Uterus (tissue), 4 donors: ENCODE results near the gene SMAP2. TPM values are rescaled to one million over a fixed set of nuclear protein-coding genes. Genes with fewer than 3 reads are reported as not detected.

Experiments
- DNase-seq, 2 donors: peaks; one replicate each; pipeline ENCODE4 v3.0.0-alpha.2; 2019 to 2020
- H3K27ac ChIP-seq, 2 donors: fragments of 200-600 bp; sonication (generic); 1 replicate in 1 of 2; 2 replicates in 1 of 2; pipeline ENCODE4 v1.5.1; 2016 to 2018
- H3K27me3 ChIP-seq, 2 donors: fragments of 200-600 bp; sonication (generic); one replicate each; pipeline ENCODE4 v1.5.1; 2018 to 2019; ENCODE audit warnings: control low read depth in 1 of 2
- H3K36me3 ChIP-seq, 2 donors: fragments of 200-600 bp; sonication (generic); one replicate each; pipeline ENCODE4 v1.5.1; 2019; ENCODE audit warnings: control low read depth in 1 of 2
- H3K4me1 ChIP-seq, 2 donors: fragments of 200-600 bp; sonication (generic); one replicate each; pipeline ENCODE4 v1.5.1; 2018 to 2019; ENCODE audit warnings: control low read depth in 1 of 2
- H3K4me3 ChIP-seq, 2 donors: fragments of 200-600 bp; sonication (generic); 1 replicate in 1 of 2; 2 replicates in 1 of 2; pipeline ENCODE4 v1.5.1; 2018 to 2019; ENCODE audit warnings: mild to moderate bottlenecking in 1 of 2
- H3K9me3 ChIP-seq, 2 donors: fragments of 200-600 bp; sonication (generic); one replicate each; pipeline ENCODE4 v1.5.1; 2019; ENCODE audit warnings: control low read depth in 1 of 2
- CTCF ChIP-seq, 4 experiments: fragments of 200-600 bp in 2 of 4; fragments of 450-650 bp in 2 of 4; sonication (generic) in 2 of 4; IDR thresholded peaks; one replicate each; pipeline ENCODE4 v1.5.1; 2016 to 2019; ENCODE audit warnings: antibody characterized with exemption in 4 of 4, mild to moderate bottlenecking in 2 of 4, moderate library complexity in 1 of 4
- POLR2A ChIP-seq, 2 donors: fragments of 450-650 bp; IDR thresholded peaks; one replicate each; pipeline ENCODE4 v1.6.1; 2016; ENCODE audit warnings: antibody characterized with exemption in 2 of 2, mild to moderate bottlenecking in 1 of 2, moderate library complexity in 1 of 2
- intact Hi-C: fragments of 100-400 bp; cut with DNase I; formaldehyde crosslinking; loops from one replicate; pipeline ENCODE4 v1.15.1; 2023; ENCODE audit warnings: low total_unique reads
- total RNA-seq, 4 donors: library from RNA; depleted of rRNA in 3 of 4; stranded (reverse); fragments of >200 nt in 3 of 4; gene quantifications; one replicate each; pipeline versions ENCODE4 v1.1.0 to v1.2.4, GENCODE V29; 2014 to 2023
- donor health status: DM: yes; HTN: yes; CAD: no.

SMAP2 gene
- total RNA-seq, 4 donors from 2014 or later = 11.1 to 24.8 (median 18.6) TPM

- H3K4me1 ChIP-seq = peaks cover 0 to 3% of the 10 kb centered on the region in 2 donors
- TF ChIP-seq POLR2A (IDR thresholded peaks at IDR 0.05) (no peak), CTCF (IDR thresholded peaks at IDR 0.05) (no peak)
- no peaks in the 10 kb centered on the region for H3K9me3 ChIP-seq
- H3K4me3 ChIP-seq = no peak overlapping the region
- H3K36me3 ChIP-seq = no peaks in the 10 kb centered on the region
- intact Hi-C loops = no loop called here
- no peak for DNase-seq
- H3K27me3 ChIP-seq = no peaks in the 10 kb centered on the region
- no peak overlapping the region for H3K27ac ChIP-seq
These were observed 1.7 kb upstream of the SMAP2 start for GRCh38 chr1:40371707-40372258.

- H3K36me3 ChIP-seq = no peaks in the 10 kb centered on the region
- intact Hi-C loops = no loop called here
- TF ChIP-seq CTCF (IDR thresholded peaks at IDR 0.05) = no peak
- no peak for TF ChIP-seq POLR2A (IDR thresholded peaks at IDR 0.05)
- H3K4me3 ChIP-seq = peak overlapping the region in 1 of 2 donors; percentile 93
- H3K27me3 ChIP-seq = no peaks in the 10 kb centered on the region
- DNase-seq = peak in 1 of 2 donors; percentile 16
- H3K27ac ChIP-seq = no peak overlapping the region
- no peaks in the 10 kb centered on the region for H3K9me3 ChIP-seq
- H3K4me1 ChIP-seq = peaks cover 0 to 3% of the 10 kb centered on the region in 2 donors
These were observed 737 bp upstream of the SMAP2 start for GRCh38 chr1:40372658-40373322.

GRCh38 chr1:40377512-40377911 lies 4.0 kb downstream of the SMAP2 start:
- Histone ChIP-seq H3K27me3 (no peaks in the 10 kb centered on the region), H3K36me3 (no peaks in the 10 kb centered on the region), H3K4me3 (no peak overlapping the region), H3K27ac (no peak overlapping the region), H3K9me3 (no peaks in the 10 kb centered on the region), H3K4me1 (peaks cover 0 to 3% of the 10 kb centered on the region in 2 donors)
- no peak for DNase-seq
- TF ChIP-seq POLR2A (IDR thresholded peaks at IDR 0.05) = no peak
- TF ChIP-seq CTCF (IDR thresholded peaks at IDR 0.05) = no peak
- intact Hi-C loops = no loop called here

GRCh38 chr1:40379785-40380452 lies 6.4 kb downstream of the SMAP2 start:
- no peaks in the 10 kb centered on the region for H3K9me3 ChIP-seq
- no peak for TF ChIP-seq POLR2A (IDR thresholded peaks at IDR 0.05)
- TF ChIP-seq CTCF (IDR thresholded peaks at IDR 0.05) = no peak
- no peaks in the 10 kb centered on the region for H3K36me3 ChIP-seq
- peak overlapping the region; percentile 38 to 72 for H3K27ac ChIP-seq
- H3K27me3 ChIP-seq = no peaks in the 10 kb centered on the region
- DNase-seq = no peak
- no peaks in the 10 kb centered on the region for H3K4me1 ChIP-seq
- H3K4me3 ChIP-seq = no peak overlapping the region
- intact Hi-C loops = no loop called here

- intact Hi-C loops = no loop called here
- Histone ChIP-seq H3K9me3 (no peaks in the 10 kb centered on the region), H3K4me3 (no peak overlapping the region), H3K36me3 (no peaks in the 10 kb centered on the region), H3K27me3 (no peaks in the 10 kb centered on the region), H3K27ac (peak overlapping the region in 1 of 2 donors; percentile 72), H3K4me1 (no peaks in the 10 kb centered on the region)
- DNase-seq = no peak
- TF ChIP-seq CTCF (IDR thresholded peaks at IDR 0.05) = no peak
- no peak for TF ChIP-seq POLR2A (IDR thresholded peaks at IDR 0.05)
These were observed 7.3 kb downstream of the SMAP2 start for GRCh38 chr1:40380817-40381216.
